NK-92 (cell line): ENCODE data around the gene TTR.

ENCODE experiments used
- DNase-seq: peaks from one replicate; lab custom pipeline; 2025; ENCODE audit not compliant: unreplicated experiment; lab: John Stamatoyannopoulos, UW

The TTR gene

GRCh38 chr18:31612124-31612523 is 20.4 kb downstream of the TTR start:
- DNase-seq = no peak

GRCh38 chr18:31614044-31614443 is 22.4 kb downstream of the TTR start:
- DNase-seq = no peak

GRCh38 chr18:31616586-31616985 is 24.9 kb downstream of the TTR start:
- no peak for DNase-seq

- DNase-seq = no peak
Measured at GRCh38 chr18:31617031-31617717, 25.5 kb downstream of the TTR start.

DNA sequence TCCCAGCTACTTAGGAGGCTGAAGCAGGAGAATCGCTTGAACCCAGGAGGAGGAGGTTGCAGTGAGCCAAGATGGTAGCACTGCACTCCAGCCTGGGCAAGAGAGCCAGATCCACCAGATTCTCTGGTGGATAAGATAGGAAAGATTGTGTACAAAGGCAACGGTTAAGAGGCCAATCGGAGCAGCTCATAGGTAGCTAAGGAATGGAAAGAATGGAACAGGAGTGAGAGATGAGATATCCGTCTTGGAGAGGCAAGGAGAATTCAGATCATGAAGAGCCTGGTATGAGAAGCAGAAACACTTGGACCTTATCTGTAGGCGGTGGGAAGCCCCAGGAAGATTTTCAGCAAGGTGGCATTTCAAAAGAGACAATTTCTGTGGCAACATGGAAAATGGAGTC is 27.1 kb downstream of the TTR start:
- no peak for DNase-seq

DNA sequence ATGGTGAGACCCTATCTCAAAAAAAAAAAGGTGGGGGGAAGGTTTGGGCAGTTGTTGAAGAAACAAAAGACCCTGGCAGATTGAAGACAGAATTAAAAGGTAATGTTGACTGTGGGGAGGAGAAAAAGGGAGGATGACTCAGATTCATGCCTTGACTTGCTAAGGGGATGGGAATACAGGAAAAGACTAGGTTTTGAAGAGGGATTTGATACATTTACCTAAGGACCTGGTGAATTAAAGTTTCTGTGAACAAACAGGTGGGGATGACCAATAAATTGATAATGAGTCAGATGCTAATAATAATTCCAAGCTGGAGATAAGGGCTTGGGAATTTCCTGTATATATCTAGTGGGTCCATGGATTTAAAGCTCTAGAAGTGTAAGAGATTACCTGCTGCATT is 27.6 kb downstream of the TTR start:
- DNase-seq = no peak

DNA sequence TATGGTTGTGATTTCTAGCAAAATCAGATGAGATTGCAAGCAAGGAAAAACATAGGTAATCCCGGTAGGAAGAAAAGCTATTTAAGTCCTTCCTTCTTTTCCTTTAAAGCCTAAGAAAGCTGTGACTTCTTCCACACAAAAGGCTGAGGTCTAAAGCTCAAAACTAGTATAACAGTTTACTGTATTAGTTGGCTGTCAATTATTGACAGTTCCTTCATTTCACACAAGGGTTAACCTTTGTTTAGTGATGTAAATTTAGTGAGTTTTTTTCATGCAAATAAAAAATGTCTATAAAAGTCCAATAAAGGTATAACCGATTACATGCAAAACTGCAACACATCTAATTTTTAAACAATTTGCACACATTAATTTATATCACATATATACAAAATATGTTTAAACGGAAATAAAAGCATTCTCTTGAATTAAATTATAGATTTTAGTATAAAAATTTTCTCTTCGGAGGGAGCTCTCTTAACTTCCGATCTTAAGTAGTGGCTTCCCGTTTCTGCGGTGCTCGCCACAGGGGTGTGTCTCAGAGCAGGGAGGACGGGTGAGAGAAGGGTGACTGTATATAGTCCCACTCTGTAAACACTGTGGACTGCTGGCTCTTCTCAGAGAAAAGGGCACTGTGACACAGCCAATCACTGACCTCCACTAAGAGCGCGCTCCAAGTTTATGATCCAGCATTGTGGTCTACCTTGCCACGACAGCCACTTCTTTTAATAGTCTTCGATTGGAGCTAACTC is 33.4 kb downstream of the TTR start:
- DNase-seq = no peak

DNA sequence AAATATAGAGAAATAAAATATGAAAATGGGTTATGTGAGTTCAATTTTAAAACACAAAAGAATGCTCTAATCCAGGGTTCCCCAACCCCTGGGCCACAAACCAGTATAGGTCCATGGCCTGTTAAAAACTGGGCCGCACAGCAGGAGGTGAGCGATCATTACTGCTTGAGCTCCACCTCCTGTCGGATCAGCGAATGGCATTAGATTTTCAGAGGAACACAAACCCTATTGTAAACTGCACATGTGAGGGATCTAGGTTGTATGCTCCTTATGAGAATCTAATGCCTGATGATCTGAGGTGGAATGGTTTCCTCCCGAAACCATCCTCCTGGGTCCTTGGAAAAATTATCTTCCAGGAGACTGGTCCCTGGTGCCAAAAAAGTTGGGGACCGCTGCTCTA is 34.7 kb downstream of the TTR start:
- no peak for DNase-seq

DNA sequence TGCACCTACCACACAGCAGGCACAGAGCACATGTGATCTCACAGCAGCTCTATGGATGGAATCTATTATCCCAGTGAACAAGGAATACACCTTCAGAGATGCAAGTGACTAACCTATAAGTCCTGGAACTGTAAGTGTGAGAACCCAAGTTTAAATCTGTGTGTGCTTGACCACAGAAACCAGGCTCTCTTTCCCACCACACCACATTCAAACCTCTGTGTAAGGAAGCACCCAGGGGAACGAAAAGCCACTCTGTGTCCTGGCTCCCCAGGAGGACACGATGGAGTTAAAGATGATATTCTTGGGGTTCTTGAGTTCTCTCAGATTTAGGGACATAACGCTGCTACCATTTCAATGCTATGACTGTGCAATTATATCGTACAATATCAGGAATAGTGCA is 38.9 kb downstream of the TTR start:
- DNase-seq = no peak

DNA sequence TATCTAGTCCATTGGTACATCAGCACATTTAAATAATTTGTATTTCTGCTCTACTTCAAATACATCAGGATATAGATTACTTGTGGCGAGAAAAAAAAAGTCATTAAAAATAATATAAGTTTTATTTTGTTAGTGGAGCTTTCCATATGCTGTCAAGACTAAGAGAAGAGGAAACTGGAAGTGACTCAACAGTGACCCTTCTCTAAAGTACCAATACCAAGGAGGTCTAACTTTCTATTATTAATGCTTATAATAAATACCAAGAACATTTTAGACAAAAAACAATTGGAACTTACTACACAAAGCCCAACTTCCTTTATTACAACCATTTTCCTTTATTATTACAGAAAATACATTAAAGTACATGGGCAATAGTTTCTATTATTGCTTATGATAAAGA is 39.8 kb downstream of the TTR start:
- DNase-seq = no peak

DNA sequence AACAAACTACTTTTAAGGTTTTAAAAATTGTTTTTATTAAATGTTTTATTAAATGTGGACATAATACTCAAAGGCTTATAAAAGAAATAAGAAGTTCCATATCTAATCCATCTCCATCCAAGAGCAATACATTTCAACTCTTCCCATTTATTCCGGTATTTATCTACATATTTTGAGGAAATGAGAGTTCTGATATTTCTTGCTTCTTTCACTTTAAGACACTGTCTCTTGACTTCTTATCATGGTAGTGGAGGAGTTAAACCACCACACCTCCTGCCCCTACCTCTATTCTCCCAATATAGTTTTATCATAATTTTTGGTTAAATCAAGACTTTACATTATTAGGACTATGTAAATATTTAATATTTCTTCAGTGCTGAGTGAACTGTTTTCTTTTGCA is 40.7 kb downstream of the TTR start:
- no peak for DNase-seq

DNA sequence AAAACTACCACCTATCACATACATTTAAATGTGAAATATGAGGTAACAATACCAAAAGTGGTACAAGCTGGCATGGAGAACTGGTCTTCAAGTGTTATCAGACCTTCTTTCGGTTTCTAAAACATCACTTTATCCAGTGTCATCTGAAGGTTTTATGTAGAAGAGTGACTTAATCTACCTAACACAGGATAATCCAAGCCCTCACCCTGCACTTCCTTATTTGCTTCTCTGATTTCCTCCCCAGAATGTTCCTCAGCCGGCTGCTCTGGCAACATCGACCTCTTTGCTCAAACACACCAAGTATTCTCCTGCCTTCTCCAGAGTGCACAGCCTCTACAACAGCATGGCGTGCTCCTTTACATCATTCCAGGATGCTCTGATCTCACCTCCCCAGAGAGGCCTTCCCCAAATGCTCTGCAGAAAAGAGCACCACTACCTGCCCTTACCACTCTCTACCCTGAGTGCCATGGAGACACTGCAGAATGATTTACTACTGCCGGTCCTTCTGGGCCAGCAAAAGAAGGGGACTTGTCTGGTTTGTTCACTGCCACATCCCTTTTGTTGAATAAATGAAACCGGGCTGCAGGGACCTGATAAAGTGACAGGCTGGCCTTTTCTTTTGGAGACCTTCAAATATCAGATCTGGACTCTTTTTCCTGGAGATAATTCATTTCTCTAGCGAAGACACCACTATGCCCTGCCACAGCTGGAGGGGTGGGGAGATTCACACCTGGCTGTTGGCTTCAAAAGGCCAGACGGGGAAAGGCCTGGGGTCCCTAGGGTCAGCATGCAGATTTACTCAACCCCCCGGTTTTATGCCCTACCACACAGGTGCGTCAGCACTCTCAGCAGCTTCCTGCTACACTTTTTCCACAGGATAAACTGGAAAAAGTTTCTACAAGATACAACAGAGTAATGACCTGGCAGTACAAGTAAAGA is 42.0 kb downstream of the TTR start:
- no peak for DNase-seq

- no peak for DNase-seq
Measured at GRCh38 chr18:31634331-31634713, 42.6 kb downstream of the TTR start.

DNA sequence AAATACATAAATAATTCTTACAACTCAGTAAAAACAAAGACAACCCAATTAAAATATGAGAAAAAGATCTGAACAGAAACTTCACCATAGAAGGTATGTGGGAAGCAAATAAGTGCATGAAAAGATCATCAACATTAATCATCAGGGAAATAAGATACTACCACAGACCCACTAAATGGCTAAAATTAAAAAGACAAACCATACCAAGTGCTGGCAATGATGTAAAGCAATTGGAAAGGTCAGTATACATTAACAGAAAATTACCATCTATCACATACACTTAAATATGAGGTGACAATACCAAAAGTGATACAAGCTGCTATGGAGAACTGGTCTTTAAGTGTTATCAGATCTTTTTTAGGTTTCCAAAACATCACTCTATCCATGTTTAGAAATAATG is 44.7 kb downstream of the TTR start:
- DNase-seq = no peak

- DNase-seq = no peak
Measured at GRCh38 chr18:31637445-31637844, 45.8 kb downstream of the TTR start.

DNA sequence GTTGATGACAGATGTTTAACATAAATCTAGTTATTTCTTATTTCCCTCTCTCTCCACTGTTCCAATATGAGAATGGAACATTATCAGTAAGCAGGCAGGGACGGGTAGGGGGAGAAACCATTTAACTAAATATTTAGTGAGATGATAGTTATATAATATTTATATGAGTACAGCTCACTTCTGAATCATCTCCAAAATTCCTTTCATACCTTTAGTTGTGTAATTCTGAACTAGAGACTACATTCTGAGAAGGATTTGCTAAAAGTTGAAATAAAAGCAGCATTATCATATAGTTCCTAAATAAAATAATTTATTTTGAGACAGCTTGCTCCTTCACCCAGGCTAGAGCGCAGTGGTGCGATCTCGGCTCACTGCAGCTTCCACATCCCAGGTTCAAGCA is 51.3 kb downstream of the TTR start:
- DNase-seq = no peak

DNA sequence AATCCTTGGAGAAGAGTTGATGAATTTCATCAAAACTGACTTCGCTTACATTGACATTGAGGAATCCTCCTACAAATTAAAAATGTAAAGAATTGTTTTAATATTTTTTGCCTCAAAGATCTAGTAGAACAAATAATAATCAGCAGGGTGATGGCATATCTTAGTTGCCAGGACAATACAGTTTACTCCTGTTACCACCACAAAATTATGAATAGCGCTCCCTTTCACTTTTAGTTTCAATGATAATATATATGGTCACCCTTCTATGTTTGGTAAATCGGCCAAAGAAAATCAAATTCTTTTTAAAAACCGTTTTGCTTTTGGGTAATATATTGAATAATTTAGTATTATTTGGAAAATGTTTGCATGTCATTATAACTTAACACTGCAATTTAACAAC is 53.7 kb downstream of the TTR start:
- no peak for DNase-seq

GRCh38 chr18:31646332-31647126 is 54.9 kb downstream of the TTR start:
- no peak for DNase-seq

- DNase-seq = no peak
Measured at GRCh38 chr18:31647127-31647753, 55.6 kb downstream of the TTR start.
